ENCODE data around the gene PLEKHG3.

DNA sequence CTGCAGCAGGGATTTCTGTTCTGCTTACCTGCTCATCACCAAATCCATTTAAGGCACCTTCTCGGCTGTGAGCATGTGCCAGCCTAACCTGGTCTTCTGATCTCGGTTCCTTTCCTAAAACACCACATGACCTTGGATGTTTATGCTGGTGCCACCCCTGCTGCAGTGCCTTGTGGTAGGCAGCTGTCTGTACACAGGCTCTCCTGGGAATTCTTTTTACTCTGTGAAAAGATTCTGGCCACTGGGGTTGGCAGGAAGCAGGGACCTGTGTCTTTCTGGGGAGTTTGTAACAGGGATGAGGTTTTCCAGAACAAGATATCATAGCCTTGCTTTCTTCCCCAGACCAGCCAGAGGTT is 10.4 kb upstream of the PLEKHG3 start:
- TF ChIP-seq, protein P1, sequence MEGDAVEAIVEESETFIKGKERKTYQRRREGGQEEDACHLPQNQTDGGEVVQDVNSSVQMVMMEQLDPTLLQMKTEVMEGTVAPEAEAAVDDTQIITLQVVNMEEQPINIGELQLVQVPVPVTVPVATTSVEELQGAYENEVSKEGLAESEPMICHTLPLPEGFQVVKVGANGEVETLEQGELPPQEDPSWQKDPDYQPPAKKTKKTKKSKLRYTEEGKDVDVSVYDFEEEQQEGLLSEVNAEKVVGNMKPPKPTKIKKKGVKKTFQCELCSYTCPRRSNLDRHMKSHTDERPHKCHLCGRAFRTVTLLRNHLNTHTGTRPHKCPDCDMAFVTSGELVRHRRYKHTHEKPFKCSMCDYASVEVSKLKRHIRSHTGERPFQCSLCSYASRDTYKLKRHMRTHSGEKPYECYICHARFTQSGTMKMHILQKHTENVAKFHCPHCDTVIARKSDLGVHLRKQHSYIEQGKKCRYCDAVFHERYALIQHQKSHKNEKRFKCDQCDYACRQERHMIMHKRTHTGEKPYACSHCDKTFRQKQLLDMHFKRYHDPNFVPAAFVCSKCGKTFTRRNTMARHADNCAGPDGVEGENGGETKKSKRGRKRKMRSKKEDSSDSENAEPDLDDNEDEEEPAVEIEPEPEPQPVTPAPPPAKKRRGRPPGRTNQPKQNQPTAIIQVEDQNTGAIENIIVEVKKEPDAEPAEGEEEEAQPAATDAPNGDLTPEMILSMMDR (optimal IDR thresholded peaks at IDR 0.05 in 1 of 3, IDR thresholded peaks at IDR 0.05 in 1 of 3, conservative IDR thresholded peaks at IDR 0.05 in 1 of 3; ENCODE audit: extremely low read depth in 1 of 3, insufficient read depth in 2 of 3, low read length in 3 of 3): no peak
- no peak for TF ChIP-seq EZH2 (IDR thresholded peaks at IDR 0.05; ENCODE audit: low read length)

All from keratinocyte (primary cell).